HG03575 (cell line): ENCODE measurements around the gene LARGE1.
"Not testable (repeated sequence)": the region's sequence is repeated elsewhere in the genome, so short reads cannot be mapped to it uniquely, and the experiment has no call there.

Source experiments
- ATAC-seq: cut with Tn5 transposase; IDR thresholded peaks from one replicate; pipeline ENCODE4 v1.9.1; 2021; ENCODE audit not compliant: unreplicated experiment, insufficient number of reproducible peaks, low FRiP score; ENCODE audit errors: extremely low read depth

Gene LARGE1

DNA sequence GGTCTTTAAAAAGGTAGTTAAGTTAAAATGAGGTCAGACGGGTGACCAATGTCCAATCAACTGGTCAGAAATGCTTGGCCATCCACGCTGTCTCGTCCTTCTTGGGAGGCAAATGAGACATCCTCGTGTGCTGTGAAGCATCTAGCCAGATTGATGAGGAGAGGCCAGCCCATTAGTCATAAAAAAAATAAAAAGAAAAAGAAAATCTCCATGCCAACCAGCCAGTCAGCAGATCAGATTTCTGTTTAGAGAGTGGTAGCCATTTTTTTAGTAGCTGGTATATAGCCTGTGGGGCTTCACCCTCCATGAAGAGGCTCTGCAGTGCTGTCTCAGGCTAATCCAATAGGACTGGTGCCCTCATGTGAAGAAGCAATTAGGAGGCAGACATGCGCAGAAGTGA is 519.0 kb downstream of the LARGE1 start:
- ATAC-seq = no peak

DNA sequence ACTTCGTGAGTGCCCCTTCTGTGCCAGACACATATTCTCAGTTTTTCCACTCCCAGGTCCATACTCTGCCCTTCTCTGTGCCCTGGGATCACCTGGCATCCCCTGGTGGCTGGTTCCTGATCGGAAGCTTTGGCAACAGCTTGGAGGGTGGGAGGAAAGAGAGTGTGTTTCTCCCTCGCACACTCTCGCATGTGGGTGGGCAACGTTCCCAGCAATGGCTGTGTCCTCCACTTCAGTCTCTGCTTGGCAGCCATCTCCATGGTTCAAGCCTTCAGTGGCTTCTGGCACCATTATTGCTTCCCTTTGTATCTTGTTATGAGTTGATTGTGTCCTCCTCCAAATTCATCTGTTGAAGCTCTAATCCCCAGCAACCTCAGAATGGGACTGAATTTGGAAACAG is 519.4 kb downstream of the LARGE1 start:
- ATAC-seq = no peak

DNA sequence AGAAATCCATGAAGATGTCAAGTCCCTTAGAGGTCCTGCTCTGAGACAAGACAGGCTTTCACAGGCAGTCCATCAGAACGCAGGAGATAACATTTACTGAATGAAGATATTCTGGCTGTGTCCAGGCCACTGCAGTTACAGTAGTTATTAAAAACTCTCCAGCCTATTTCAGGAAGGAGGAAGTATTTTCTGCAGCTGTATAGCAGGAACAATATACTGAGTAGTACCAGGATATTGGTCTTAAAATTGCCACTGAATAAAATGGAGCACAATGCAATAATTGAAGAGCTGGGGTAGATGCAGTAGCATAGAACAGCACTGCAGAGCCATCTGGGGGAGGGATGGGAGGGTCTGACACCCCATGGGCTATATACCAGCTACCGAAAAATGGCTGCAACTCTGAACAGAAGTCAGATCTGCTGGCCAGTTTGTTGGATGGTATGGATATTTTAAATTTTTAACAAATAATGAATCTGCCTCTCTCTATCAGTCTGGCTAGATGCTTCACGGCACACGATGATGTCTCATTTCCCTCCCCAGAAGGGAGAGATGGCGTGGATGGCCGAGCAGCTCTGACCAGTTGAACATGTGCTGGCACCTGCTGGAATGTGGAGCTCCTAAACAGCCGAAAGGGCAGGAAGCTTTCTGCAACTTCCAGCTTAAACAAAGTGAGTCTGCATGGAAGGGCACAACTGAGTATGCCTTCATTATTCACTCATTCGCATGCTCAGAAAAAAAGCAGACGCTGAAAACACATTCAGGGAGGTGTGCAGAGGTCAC is 520.0 kb downstream of the LARGE1 start:
- no peak for ATAC-seq

DNA sequence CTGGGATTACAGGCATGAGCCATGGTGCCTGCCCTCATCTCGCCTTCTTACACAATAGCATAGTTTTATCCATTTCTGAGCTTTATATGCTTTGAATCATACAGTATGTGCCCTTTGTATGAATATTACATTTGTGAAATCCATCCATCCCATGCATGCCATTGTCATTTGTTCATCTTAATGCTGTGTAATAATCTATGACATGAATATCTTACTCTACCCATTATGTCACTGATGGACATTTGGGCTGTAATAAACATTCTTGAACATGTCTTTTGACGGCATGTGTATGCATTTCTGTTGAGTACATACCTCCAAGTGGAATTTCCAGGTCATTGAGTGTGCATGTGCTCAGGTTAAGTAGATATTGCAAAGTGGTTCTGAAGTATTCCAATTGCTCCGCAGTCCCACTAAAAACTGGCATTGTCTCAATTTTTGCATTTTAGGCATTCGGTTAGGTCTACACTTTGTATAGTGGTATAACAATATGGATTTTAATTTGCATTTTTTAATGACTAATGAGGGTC is 522.8 kb downstream of the LARGE1 start:
- no peak for ATAC-seq

DNA sequence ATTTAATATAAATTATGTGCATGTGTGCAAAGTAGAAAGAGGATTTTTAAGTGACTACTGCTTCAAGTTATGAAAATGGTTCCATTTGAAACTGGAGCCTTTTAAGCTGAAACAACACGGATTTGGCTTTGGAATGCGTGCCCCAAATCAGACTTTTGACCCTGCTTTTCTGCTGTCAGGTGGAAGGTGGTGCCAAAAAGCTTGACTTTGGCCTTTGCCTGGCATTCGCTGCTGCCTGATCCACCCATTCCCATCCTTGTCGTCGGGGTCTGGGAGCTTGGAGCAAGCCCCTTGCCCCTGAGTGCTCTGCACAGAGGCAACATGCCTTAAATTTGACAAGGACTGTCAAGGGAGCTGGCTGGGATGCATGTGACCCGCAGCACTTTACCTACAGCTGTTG is 526.8 kb downstream of the LARGE1 start:
- ATAC-seq = no peak

DNA sequence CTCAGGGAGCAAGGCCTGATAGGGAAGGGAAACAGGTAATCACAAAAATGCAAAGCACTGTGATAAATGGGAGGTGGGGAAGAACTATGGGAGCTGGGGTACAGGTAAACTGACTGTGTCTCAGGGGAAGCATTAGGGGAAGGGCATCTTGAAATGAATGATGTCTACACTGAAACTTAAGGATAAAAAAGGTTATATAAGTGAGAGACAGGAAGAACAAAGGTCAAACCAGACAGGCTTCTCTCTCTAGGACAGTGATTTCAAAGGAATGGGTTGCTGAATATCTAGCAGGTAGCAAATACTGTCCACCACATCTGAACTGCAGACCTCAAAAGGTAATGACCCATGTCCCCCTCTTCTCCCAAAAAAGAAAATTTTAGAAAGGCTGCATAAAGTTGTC is 529.0 kb downstream of the LARGE1 start:
- no peak for ATAC-seq

DNA sequence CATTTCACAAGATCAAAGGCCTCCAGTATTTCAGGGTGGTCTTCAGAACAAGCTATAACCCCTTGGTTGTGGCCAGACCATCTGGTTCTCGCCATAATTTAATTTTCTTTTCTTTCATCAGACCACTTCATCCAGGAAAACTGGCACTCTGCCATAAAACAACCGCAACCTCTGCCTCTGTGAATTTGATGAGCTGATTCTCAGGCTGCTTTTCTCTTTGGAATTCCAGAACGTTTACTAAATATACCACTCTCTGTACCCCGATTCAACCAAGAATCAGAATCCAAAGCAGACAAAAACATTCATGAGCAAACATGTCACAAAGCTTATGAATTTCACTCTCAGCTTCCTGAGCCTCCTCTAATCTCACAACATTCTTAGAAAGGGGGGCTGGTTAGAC is 530.3 kb downstream of the LARGE1 start:
- ATAC-seq = no peak

DNA sequence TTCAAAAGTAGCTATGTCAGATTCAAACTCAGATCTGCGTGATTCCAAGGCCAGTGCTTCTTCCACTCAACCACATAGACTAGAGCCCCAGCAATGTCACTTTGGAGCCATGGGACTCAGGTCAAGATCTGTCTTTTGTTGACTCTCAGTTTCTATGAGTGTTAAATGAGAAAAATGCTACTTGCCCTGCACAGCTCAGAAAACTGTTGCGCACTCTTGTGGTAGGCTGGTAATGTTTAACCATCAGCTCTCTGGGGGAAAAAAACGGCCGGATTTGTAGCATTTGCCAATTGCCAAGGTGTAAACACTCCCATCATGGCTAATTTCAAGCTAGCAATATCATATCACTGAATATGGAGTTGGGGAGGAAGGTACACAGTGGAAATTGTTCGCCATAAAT is 534.0 kb downstream of the LARGE1 start:
- no peak for ATAC-seq

DNA sequence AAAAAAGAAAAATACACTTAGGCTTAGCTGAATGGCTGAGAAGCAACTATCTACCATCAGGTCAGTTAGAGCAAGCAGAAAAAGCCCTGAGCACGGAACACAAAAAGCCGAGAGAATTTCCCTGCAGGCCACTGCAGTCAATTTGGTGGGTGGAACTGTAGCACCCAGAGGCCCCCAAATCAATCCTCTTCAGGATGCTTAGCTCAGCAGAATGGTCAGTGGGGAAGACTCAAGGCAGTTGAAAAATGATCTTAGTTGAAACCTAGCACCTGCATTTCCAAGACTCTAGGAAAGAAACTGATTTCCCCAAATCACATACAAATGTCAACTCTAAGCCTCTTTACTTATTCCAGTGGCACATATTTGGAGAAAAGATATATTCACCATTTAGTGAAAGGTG is 534.7 kb downstream of the LARGE1 start:
- no peak for ATAC-seq

DNA sequence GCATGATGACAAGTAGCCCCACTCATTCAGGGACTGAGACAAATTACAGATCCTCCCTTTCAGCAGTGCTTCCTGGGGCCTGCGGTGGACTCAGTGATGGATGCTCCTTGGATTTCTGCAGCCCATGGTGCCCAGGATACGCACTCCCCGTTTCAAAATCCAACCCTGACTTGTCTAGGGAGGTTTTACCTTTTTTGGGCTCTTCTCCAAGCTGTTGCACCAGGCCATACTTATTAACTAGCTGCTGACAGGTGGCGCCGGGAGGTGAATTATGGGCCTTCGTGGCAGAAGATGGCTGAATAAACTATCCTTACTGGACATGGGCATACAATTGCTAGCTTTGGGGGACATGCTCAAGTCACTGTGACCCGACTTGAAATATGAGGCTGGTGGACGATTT is 537.8 kb downstream of the LARGE1 start:
- ATAC-seq = no peak

DNA sequence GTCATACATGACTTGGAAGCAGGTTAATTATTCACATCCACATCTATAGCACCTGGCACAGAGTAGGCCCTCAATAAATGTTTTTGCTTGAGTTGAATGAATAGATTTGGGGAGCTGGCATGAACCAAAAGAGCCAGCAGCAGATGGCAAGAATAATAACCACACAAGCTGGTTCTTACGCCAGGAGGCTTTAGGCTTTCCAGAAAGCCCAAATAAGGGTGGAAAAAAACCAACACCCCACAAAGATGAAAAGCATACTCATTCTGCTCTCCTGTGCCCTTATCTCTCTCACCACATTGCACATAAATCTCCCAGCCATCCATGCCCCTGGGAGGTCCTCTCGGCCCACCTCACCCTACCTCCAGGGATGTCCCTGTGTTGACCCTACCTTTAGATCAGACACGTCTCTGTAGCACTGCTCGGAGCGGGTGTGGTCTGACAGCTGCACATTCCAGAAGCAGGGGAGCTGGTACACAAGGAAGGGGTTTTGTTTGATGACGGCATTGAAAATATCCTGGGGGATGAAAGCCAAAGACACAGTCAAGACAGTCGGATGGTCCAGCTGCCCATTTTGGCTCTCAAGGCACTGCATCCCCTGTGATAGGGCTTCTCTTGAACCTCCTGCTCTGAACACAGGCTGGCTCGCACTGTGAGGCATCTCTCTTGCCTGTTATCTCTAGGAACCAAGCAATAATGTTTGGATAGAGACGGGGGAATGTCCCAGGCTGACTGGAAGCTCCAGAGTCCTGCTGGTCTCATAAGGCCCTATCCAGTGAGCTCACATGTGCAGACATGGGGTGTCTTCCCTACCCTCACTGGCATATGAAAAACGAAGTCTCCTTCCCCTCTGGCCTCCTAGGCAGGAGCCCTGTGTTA is 538.5 kb downstream of the LARGE1 start:
- ATAC-seq = no peak

DNA sequence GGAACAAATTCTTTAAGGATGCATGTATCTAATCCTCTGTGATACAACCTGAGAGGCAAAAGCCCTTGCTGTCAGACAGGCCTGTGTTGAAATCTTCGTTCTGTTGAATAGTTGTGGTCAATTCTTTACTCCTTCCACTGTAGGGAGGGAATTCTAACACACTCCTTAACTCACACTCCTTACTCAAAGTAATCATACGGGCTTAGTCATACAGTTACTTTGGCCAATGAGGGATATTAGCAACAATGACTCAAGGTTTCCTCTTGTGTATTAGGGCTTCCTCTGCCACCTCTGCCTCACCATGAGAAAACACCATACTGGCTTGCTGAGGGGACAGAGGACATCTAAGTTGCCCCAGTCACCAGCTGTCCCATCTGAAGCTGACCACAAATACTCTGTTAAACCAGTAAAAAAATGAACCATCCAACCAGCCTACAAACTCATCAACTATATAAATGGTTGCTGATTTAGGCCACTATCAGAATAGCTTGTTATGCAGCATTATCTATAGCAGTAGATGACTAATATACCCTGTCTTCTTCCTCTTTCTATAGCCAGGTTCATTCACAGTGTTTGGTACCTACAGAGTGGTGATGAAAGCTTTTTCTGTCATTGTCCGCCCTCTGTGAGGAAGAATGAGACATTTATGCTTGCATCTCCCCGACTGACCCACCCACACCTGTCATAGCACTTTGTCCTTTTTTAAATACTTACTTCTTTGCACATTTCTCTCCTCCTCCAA is 539.3 kb downstream of the LARGE1 start:
- ATAC-seq = no peak

DNA sequence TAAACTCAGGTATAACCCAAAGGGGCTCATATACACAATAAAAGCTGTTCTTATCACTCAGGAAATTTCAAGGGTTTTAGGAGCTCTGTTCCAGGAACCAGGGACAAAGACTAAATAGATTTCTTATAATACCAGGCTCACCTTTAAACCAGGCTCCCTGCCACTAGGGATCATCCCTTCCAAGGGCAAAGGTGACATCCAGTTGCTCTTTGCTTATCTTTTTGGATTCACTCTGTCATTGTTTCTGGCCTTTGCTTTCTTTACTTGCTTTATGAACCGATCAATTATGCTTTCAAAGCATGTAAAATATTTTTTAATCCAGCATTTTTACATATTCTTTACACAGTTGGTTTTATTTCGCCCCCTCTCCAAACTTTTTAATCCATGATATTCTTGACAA is 540.4 kb downstream of the LARGE1 start:
- ATAC-seq = no peak

DNA sequence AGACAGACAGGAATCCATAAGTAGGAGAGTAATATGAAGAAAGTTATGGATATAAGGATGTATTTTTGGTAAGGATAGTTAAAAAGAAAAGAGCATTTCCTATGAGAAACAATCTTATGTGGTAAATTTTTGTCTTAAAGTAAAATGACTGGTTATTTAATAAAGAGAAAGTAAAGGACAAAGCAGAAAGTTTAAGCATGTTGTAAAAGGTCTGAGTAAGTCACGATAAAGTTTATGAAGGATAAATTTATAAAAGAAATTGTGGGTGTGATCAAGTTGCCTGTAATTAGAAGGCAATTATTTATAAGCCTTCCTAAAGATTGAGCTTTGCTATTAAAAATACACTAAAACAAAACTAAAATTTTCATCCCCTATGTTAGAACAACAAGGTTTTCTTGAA is 547.4 kb downstream of the LARGE1 start:
- no peak for ATAC-seq

DNA sequence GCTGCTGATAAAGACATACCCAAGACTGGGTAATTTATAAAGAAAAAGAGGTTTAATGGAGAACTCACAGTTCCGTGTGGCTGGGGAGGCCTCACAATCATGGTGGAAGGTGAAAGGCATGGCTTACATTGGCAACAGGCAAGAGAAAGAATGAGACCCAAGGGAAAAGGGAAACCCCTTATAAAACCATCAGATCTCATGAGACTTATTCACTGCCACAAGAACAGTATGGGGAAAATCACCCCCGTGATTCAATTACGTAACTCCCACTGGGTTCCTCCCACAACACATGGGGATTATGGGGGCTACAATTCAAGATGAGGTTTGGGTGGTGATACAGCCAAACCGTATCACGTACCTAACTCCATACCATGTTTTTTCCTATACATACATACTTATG is 557.0 kb downstream of the LARGE1 start:
- ATAC-seq = not testable (repeated sequence)

DNA sequence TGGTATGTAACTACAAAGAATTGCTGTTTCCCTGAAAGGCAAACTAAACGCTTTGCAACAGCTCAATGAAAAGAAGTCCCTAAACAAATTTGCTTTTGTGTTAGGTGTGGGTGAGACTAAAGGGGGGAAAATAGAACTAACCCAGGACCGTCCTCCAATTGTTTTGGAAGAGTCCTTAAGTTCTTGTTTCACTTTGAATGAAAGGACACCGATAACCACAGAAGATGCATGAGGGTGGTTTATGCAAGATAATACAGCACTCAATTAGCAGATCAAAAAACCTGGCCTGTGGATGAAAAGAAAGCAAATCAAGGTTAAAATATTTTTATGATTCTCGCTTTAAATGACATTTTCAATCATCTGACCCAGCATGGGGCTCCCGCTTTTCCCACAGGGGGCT is 557.6 kb downstream of the LARGE1 start:
- no peak for ATAC-seq

DNA sequence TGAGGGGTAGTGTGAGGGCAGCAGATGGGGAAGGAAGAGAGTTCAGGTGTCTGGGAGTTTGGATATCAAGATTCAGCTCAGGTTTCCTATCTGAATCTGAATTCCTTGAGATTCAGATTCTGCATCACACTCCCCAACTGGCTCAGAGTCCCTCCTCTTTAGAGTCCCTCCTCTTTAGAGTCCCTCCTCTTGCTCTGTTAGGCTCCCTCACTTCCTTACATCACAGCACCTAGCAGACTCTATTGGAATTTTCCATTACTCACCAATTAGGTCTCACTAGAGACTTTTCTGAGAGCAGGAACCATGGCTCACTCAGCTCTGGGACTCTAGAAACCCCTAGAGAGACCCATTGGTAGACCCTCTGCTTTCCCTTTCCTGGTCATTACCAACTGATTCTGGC is 558.7 kb downstream of the LARGE1 start:
- ATAC-seq = no peak

DNA sequence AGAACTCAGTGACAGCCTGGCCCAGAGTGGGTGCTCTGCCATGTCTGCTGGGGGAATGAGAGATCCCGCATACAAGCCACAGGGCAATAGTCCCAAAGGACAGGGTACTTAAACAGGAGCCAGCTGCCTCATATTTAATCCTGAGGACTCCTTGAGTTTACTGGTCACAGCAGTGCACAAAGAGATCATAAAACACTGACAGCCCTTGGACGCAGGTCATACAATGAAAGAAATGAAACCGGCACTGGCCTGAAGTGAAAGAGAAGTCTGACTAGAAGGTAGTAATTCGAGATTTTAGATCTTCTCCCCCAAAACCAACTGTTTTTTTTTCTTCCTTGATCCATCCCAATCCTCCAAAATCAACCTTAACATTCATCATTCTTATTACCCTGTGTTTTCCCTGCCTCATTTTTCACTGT is 562.3 kb downstream of the LARGE1 start:
- ATAC-seq = no peak

DNA sequence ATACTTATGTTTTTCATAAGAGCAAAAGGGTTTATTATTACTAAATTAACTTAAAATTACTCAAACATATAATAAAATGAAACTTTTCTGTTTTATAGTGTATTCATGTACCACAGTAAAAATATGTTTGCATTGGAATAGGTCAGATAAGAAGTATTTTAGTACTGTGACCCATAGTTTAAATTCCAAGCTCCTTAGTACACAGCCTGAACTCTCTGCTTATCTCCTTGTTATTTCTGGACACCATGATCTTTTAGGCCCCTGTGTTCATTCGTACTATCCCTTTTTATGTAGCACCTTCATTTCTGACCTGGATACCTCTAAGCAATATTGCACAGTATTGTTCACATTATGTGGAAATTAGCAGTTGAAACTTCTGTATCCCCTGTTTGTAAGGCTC is 565.3 kb downstream of the LARGE1 start:
- no peak for ATAC-seq
